HG03066 (cell line): ENCODE measurements around the gene IL18R1.

Experiments used
- ATAC-seq: cut with Tn5 transposase; IDR thresholded peaks from one replicate; pipeline ENCODE4 v1.9.1; 2021; ENCODE audit warnings: low read depth; ENCODE audit not compliant: unreplicated experiment

IL18R1 gene

DNA sequence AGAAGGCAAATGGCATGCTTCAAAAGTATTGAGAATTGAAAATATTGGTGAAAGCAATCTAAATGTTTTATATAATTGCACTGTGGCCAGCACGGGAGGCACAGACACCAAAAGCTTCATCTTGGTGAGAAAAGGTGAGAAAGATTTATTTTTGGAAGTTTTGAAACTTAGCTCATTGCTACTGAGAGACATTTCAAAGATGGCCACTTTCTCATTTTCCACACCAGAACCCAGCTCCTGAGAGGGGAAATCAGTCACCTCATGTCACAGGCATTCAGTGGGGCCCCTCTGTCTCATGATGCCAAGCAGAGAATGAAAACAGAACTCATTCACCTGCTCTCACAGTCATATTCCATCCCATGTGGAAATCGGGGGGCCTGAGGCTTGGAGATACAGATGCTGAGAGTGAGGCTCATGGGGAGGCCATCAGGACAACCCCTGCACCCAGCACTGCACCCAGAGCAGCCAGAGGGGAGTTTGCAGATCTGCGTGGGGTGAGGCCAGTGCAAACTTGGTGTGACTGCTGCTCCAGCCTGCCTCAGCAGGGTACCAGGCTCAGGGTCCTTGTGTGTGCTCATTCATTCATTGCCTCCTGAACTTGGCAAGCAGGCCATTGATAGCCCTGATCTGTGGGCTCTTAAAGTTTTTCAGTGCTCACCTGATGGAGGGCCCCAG, 31.4 kb downstream of the IL18R1 start:
- ATAC-seq, result no peak

GRCh38 chr2:102387763-102388546, 32.4 kb downstream of the IL18R1 start:
- no peak for ATAC-seq

GRCh38 chr2:102391565-102391964, 36.0 kb downstream of the IL18R1 start:
- ATAC-seq, result no peak

DNA sequence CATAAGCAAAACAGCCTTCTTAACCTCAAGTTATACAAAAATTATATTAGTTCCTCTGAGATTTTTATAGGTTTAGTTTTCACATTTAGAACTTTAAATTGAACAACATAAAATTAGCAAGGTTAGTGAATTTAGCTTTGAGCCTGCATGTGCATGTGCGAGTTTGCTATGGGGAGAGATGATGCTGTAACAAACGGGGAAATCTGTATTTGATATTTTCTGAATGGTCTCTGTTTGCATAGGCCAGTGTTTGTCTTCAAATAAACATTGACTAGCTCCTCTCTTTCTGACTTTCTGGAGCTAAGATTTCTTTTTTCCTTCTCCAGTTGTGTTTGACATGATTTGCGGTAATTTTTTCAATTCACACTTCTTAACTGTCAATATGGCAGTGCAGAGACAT, 36.5 kb downstream of the IL18R1 start:
- no peak for ATAC-seq

DNA sequence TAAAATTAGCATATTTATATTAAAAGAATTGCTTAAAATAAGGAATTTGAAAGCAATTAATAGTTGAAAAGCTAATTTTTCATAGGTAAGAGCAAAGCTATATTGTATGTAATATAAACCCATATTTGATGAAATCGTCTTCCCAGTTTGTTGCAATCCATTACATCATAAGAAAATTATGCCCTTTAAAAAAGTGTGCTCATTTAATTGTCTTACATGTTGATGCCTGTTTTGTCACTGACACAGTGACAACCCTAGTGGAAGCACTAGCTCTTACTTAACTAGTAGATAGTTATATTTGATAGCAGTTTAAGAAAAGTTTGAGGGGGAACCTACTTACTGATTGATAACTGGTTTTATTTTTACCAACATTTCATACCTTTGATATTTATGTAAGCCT, 37.3 kb downstream of the IL18R1 start:
- no peak for ATAC-seq

DNA sequence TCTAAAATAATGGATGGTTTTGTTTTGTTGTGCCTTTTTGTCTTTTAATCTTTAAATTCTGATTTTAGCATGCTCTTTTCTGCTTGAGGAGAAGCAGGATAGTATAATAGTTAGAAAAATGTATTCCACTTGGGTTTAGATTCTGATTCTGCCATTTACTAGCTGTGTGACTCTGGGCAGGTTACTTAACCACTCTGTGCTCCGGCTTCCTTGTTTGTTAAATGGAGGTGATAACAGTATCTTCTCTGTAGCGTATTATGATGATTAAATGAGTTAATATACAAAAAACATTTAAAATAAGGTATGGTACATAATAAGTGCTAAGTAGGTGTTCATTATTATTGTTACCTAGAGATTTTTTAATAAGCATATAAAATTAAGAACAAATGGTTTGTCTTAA, 40.4 kb downstream of the IL18R1 start:
- ATAC-seq, result no peak

DNA sequence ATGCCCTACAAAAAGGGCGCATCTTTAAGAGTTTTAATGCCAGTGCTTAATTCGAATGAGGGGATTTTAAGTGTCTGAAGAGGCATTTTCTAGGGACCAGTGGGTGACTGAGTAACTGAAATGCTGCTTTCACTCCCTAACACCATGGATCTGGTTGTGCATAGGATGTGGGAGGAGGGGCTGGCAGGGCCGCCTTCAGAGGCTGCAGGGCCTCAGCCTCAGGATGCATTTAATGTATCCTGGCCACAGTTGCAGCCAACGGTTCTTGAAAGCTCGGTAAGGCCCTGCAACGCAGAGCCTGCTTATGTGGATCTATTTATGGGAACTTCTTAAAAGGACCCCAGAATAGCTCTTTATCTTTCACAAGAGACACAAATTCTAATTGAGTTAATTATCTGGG, 41.6 kb downstream of the IL18R1 start:
- no peak for ATAC-seq

- ATAC-seq, result no peak
Observed at GRCh38 chr2:102399499-102400141, 44.0 kb downstream of the IL18R1 start.

- ATAC-seq, result no peak
Observed at GRCh38 chr2:102401456-102401855, 45.9 kb downstream of the IL18R1 start.

GRCh38 chr2:102401865-102402264, 46.3 kb downstream of the IL18R1 start:
- no peak for ATAC-seq

- no peak for ATAC-seq
Observed at GRCh38 chr2:102410952-102411351, 55.4 kb downstream of the IL18R1 start.

GRCh38 chr2:102412199-102412598, 56.6 kb downstream of the IL18R1 start:
- ATAC-seq, result no peak

GRCh38 chr2:102417946-102418345, 62.4 kb downstream of the IL18R1 start:
- peak; percentile 59 for ATAC-seq

DNA sequence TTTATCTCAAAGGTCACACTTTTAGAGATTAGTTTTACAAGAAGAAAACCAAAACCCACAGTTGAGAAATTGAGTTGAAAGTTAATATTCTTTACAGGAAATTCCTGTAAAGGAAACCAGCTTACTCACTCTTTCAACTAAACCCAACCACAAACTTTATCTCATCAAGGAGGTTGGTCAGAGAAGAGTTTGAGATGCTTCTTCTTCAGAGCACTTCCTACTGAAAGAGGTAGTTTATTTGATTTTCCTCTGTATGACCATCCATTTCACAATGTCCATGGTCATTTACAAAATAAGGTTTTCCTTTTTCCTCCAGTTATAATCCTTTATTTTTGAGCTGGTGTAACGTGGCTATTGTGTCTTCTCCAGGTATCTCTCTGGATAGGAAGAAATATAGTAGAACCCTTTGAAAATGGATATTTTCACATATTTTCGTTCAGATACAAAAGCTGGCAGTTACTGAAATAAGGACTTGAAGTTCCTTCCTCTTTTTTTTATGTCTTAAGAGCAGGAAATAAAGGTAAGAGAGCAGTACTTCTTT, 62.9 kb downstream of the IL18R1 start:
- peak; percentile 89 for ATAC-seq

DNA sequence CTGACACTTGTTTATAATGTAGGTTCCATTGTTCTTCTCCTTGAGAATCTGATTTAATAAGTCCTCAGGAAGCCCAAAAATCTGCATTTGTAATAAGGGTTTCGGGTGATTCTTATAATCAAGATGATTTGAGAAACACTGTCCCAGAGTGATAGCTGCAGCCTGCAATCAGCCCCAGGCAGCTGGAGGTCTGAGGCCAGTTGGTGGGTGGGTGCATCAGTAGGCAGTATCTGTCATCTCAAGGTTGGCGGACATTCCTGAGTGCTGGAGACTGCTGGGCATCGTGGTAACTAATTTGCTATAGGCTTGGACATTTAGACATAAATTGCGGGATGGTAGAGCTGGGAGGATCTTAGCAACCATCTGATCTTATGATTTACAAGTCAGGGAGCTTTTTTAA, 64.7 kb downstream of the IL18R1 start:
- no peak for ATAC-seq

- no peak for ATAC-seq
Observed at GRCh38 chr2:102421890-102422759, 66.5 kb downstream of the IL18R1 start.

- ATAC-seq, result no peak
Observed at GRCh38 chr2:102422910-102423309, 67.3 kb downstream of the IL18R1 start, which contains the start of gene IL18RAP. IL18RAP (plus strand) TSS chr2:102423160; CDS start chr2:102423278, 118 bp downstream.

DNA sequence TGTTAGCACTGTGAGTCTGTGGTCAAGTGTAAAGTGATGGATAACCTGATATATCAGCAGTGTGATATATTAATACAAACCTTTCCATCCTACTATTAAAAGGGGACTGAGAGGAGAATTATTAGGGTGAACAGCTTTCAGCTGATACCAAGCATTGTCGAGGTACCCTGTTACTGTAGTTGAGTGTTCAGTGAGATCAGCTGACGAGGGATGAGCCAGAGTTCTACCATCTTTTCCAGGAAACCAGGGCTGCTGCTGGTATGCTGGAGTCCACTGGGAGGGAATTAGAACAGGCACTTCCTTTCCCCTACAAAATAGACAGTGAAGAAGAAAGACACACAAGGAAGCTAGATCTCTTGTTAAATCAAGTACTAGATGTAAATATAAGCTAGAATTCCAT, 67.8 kb downstream of the IL18R1 start:
- no peak for ATAC-seq

GRCh38 chr2:102424754-102425153, 69.2 kb downstream of the IL18R1 start:
- ATAC-seq, result peak; percentile 88

GRCh38 chr2:102425441-102426132, 70.0 kb downstream of the IL18R1 start:
- no peak for ATAC-seq
